Fibroblast of skin of right quadriceps (primary cell): Measurements from ENCODE around the gene SLC22A13.
"Not testable (repeated sequence)": the region's sequence is repeated elsewhere in the genome, so short reads cannot be mapped to it uniquely, and the experiment has no call there.

ENCODE experiments used
- DNase-seq: peaks from one replicate; pipeline ENCODE4 v3.0.0-alpha.2; 2013

Gene SLC22A13

DNA sequence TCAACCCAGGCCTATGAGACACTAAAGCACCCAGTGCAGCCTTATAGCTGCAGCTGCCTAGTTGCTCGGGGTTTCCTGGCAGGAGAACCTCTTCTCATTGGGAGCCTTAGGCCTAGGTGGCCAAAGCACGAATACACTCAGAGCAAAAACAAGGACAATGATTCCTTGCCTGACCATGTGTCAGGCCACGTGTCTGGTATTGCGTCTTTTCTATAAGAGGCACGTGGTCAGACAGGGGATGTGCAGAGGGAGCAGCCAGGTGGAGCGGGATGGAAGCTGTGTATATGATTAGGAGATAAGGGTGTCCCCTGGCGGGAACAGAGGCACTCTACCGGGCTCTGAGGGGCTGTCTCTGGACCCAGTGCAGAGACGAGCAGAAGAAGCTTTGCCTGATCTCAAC is 42.8 kb downstream of the SLC22A13 start:
- no peak for DNase-seq

- no peak for DNase-seq
Observed at GRCh38 chr3:38311476-38311875, 45.9 kb downstream of the SLC22A13 start.

GRCh38 chr3:38311941-38312340 is 46.3 kb downstream of the SLC22A13 start:
- no peak for DNase-seq

DNA sequence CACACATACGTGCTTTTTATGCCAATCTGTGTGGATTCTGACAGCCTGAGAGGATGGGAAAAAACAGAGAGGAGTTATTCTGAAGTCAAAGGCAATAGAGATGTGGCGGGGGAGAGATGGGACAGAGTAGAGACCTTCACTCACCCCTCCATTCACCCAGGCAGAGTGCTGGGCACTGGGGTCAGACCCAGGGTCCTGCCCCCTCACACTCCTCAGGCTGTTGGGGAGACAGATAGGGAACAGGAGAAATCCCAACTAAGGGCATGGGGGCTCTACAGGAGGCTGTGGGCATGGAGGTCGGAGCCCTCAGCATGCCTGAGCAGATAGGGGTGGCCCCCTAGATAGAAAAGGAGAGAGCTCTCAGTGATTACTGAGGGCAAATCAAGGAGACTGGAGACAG is 46.7 kb downstream of the SLC22A13 start:
- DNase-seq: no peak

DNA sequence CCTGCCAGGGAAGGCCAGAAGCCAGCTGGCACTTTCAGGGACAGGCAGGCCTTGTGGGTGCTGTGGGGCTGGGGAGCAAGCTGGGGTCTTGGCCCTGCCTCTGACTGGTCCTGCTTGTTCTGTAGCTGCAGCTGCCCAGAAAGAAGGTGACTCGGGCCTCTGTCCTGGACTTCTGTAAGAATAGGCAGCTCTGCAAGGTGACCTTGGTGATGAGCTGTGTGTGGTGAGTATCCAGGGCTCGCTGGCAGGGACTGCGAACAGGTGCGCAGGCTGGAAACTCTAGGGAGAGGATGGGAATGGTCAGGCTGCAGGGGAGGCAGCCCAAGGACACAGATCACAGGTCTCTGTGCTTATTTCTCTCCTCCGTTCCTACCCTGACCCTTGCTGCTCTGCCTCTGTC is 47.7 kb downstream of the SLC22A13 start:
- no peak for DNase-seq

GRCh38 chr3:38313695-38314094 is 48.1 kb downstream of the SLC22A13 start:
- DNase-seq: no peak

GRCh38 chr3:38314112-38314763 is 48.6 kb downstream of the SLC22A13 start:
- no peak for DNase-seq

DNA sequence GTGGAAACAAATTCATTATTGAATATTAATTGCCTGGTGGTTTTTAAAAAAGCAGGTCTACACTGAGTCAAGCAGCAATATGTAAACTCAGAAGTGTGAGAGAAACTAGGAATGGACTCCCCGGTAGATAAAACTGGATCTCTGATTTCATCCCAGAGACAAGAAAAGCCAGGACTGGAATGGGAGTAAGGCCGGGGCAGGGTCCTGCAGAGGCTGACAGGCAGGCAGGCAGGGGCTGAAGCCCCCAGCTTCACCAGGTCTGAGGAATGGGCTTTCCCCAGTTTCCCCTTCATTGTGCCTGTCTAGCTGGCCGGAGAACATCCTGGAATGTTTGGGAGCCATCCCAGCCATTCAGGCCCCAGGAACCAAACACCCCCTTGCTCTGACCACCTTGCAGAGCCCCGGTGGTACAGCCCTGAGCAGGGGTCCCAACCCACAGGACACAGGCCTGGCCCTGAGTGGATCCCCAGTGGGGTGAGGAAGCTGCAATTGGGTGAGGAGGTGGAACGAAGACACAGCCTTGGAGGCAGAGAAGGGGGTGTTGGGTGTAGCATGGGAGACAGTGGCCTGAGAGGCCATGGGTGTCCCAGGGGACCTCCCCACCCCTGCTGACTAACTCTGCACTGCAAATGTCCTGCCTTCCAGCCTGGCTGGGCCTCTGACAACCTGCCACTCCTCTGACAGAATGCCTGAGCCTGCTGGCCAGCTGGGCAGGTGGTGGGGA is 49.3 kb downstream of the SLC22A13 start:
- no peak for DNase-seq

GRCh38 chr3:38315488-38316230 is 50.0 kb downstream of the SLC22A13 start:
- DNase-seq: no peak

GRCh38 chr3:38316356-38317191 is 51.0 kb downstream of the SLC22A13 start:
- DNase-seq: no peak

- no peak for DNase-seq
Observed at GRCh38 chr3:38317192-38317759, 51.7 kb downstream of the SLC22A13 start.

GRCh38 chr3:38318766-38319671 is 53.4 kb downstream of the SLC22A13 start:
- no peak for DNase-seq

DNA sequence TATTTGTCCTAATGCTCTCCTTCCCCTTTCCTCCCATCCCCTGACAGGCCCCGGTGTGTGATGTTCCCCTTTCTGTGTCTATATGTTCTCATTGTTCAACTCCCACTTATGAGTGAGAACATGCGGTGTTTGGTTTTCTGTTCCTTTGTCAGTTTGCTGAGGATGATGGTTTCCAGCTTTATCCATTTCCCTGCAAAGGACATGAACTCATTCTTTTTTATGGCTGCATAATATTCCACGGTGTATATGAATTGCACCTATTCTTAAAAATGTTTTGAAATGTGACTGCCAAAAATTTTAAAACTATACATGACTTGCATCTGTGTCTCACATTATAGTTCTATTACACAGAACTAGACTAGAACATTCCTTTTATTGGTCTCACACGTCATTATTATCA is 55.0 kb downstream of the SLC22A13 start:
- DNase-seq: not testable (repeated sequence)

DNA sequence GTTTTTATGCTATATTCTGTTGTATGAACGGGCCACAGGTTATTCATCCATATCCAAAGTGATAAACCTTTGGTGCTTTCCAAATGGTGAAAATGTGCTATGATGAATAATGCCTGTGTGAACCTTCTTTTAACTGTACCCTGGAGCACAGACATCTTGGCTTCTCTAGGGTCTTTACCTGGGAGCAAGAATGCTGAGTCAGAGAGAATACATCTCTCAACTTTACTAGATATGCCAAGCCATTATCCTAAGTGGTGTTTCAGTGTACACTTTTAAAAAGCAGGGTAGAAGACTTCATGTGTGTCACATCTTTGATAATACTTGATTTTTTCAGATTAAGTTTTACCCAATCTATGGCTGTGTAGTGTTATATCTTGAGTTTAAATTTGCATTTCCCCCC is 57.4 kb downstream of the SLC22A13 start:
- DNase-seq: no peak

DNA sequence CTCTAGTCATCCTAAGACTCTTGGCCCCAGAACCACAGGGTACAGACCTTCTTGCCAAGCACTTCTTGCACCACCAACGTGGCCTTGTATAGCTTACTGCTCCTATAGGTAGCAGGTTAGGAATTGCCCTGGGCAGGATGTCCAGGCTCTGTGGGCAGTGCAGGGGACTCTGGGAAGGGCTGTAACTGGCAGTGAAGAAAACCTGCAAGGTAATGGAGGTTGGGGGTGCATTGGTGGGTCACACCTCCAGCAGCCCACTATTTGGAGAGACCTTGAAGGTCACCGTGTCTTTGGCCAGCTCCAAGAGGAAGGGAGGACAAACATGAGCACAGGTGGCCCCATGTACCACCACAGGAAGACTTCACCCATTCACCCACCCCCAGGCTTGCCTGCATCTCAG is 59.6 kb downstream of the SLC22A13 start:
- no peak for DNase-seq

DNA sequence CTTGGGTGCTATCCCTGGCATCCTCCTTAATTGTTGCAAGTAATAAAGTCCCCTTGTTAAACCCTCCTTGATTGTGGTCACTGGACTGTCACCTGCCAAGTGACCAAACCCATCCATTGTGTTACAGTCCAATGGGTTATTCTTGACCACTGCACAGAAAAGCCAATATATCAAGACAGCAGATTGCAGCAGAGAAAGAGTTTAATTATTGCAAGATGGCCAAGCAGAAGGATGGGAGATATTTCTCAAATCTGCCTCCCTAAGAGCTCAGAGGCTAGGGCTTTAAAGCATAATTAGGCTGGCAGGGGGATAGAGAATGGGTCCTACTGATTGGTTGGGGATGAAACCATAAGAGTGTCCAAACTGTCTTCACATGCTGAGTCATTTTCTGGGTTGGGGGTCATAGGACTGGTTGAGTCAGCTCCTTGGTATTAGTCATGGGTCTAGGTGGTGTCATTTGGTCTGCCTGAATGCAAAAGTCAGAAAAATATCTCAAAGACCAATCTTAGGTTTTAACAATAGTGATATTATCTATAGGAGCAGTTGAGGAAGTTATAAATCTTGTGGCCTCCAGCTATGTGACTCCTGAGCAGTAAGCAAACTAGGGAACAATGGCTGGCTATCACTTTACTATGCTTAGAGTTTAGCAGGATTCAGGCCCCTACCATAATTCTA is 61.9 kb downstream of the SLC22A13 start:
- peak; percentile 68 for DNase-seq
